Trophoblast cell (in vitro differentiated cells and primary cell): ENCODE measurements around the gene CPE.

Source experiments
- DNase-seq, 2 donors: peaks; one replicate each; pipeline ENCODE4 v3.0.0-alpha.2; 2016
- H2AFZ ChIP-seq: 2 replicates; pipeline ENCODE4 v1.6.1; 2013; ENCODE audit warnings: low read length, moderate library complexity, mild to moderate bottlenecking; ENCODE audit not compliant: insufficient read depth, poor library complexity
- H2AK5ac ChIP-seq: 2 replicates; pipeline ENCODE4 v1.6.1; 2013; ENCODE audit warnings: mild to moderate bottlenecking, low read length
- H2BK120ac ChIP-seq: 2 replicates; pipeline ENCODE4 v1.6.1; 2013; ENCODE audit warnings: low read length, mild to moderate bottlenecking, moderate library complexity; ENCODE audit not compliant: insufficient read depth, poor library complexity
- H2BK12ac ChIP-seq: 2 replicates; pipeline ENCODE4 v1.6.1; 2013; ENCODE audit warnings: mild to moderate bottlenecking, low read length, moderate library complexity
- H2BK5ac ChIP-seq: 2 replicates; pipeline ENCODE4 v1.6.1; 2013; ENCODE audit warnings: low read length, low read depth, moderate library complexity, mild to moderate bottlenecking; ENCODE audit not compliant: poor library complexity
- H3K14ac ChIP-seq: 2 replicates; pipeline ENCODE4 v1.6.1; 2013; ENCODE audit warnings: mild to moderate bottlenecking, low read length
- H3K18ac ChIP-seq: 2 replicates; pipeline ENCODE4 v1.6.1; 2013; ENCODE audit warnings: mild to moderate bottlenecking, low read length
- H3K23ac ChIP-seq: 2 replicates; pipeline ENCODE4 v1.6.1; 2013; ENCODE audit warnings: low read length
- H3K27ac ChIP-seq: 2 replicates; pipeline ENCODE4 v1.5.1; 2013; ENCODE audit warnings: low read depth, mild to moderate bottlenecking, inconsistent platforms, low read length, moderate library complexity
- H3K27me3 ChIP-seq: 2 replicates; pipeline ENCODE4 v1.6.1; 2013; ENCODE audit warnings: inconsistent platforms, mild to moderate bottlenecking, low read length, moderate library complexity; ENCODE audit not compliant: insufficient read depth
- H3K36me3 ChIP-seq, 2 experiments: 1 replicate in 1 of 2; 2 replicates in 1 of 2; pipeline ENCODE4 v1.6.1; 2013; ENCODE audit warnings: low read length in 2 of 2, mild to moderate bottlenecking in 2 of 2, moderate library complexity in 1 of 2; ENCODE audit not compliant: insufficient read depth in 2 of 2, control insufficient read depth in 1 of 2
- H3K4ac ChIP-seq: 2 replicates; pipeline ENCODE4 v1.6.1; 2013; ENCODE audit warnings: low read depth, mild to moderate bottlenecking, low read length, moderate library complexity
- H3K4me1 ChIP-seq, 2 experiments: 1 replicate in 1 of 2; 2 replicates in 1 of 2; pipeline ENCODE4 v1.6.1; 2013; ENCODE audit warnings: low read length in 2 of 2, mild to moderate bottlenecking in 2 of 2, moderate library complexity in 1 of 2; ENCODE audit not compliant: insufficient read depth in 2 of 2, control insufficient read depth in 1 of 2
- H3K4me2 ChIP-seq: 2 replicates; pipeline ENCODE4 v1.6.1; 2013; ENCODE audit warnings: inconsistent platforms, mild to moderate bottlenecking, low read length, moderate library complexity
- H3K4me3 ChIP-seq: 2 replicates; pipeline ENCODE4 v1.5.1; 2013; ENCODE audit warnings: mild to moderate bottlenecking, low read depth, low read length, inconsistent platforms
- H3K79me1 ChIP-seq: one replicate; pipeline ENCODE4 v1.6.1; 2013; ENCODE audit warnings: low read length
- H3K79me2 ChIP-seq: 2 replicates; pipeline ENCODE4 v1.6.1; 2013; ENCODE audit warnings: low read length, mild to moderate bottlenecking; ENCODE audit not compliant: control insufficient read depth, insufficient read depth, poor library complexity
- H3K9ac ChIP-seq: 2 replicates; pipeline ENCODE4 v1.6.1; 2013; ENCODE audit warnings: mild to moderate bottlenecking, low read length
- H3K9me3 ChIP-seq: 2 replicates; pipeline ENCODE4 v1.6.1; 2013; ENCODE audit warnings: low read depth, mild to moderate bottlenecking, control low read depth, inconsistent platforms, low read length; ENCODE audit not compliant: insufficient read depth
- H4K12ac ChIP-seq: 2 replicates; pipeline ENCODE4 v1.6.1; 2013; ENCODE audit warnings: low read depth, mild to moderate bottlenecking, low read length, moderate library complexity
- H4K8ac ChIP-seq: 2 replicates; pipeline ENCODE4 v1.6.1; 2013; ENCODE audit warnings: low read depth, mild to moderate bottlenecking, low read length, moderate library complexity
- H4K91ac ChIP-seq: one replicate; pipeline ENCODE4 v1.6.1; 2013; ENCODE audit warnings: low read depth, mild to moderate bottlenecking, low read length, moderate library complexity
- WGBS: extraction: QIAGEN DNeasy Blood & Tissue Kit; methylation state at CpG from one replicate; pipeline ENCODE4 v1.1.7; 2013; ENCODE audit warnings: missing lambda C conversion rate; ENCODE audit not compliant: insufficient read length, insufficient coverage; ENCODE audit errors: extremely low coverage; 5-methylcytosine and 5-hydroxymethylcytosine counted together

Gene CPE

DNA sequence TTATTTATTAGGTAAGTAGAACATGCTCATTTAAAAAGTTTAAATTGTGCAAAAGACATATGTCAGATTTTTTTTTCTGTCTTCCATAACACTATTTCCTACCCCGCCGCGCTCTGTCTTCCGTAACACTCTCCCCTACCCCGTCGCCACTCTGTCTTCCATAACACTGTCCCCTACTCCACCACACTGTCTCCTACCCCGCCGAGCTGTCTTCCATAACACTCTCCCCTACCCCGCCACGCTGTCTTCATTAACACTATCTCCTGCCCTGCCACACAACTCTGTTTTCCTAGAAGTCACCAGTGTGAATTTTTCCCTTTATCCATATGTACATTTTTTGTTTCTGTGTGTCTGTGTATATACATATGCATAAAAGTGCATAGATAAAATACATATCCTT lies 47.0 kb upstream of the CPE start:
- Histone ChIP-seq H3K79me1 (peaks cover 7% of the 10 kb centered on the region), H3K36me3 (peaks cover 10 to 15% of the 10 kb centered on the region in 2 experiments), H2BK5ac (no peak overlapping the region), H2BK12ac (no peak overlapping the region), H3K4me3 (peak overlapping the region; percentile 46), H3K4me1 (peaks cover 6% of the 10 kb centered on the region in 2 experiments), H4K8ac (no peak overlapping the region), H3K23ac (no peak overlapping the region), H3K27ac (no peak overlapping the region), H3K4me2 (peak overlapping the region; percentile 58), H3K79me2 (peaks cover 24% of the 10 kb centered on the region), H2AFZ (no peak overlapping the region), H3K18ac (no peak overlapping the region), H2BK120ac (no peak overlapping the region), H3K14ac (no peak overlapping the region), H2AK5ac (no peak overlapping the region), H3K9me3 (no peaks in the 10 kb centered on the region), H3K9ac (no peak overlapping the region), H3K27me3 (no peaks in the 10 kb centered on the region), H4K91ac (no peak overlapping the region), H4K12ac (no peak overlapping the region), H3K4ac (peak overlapping the region; percentile 63)
- DNase-seq: no peak
- WGBS: no CpG with 5 or more reads among the region's 10 CpGs

- H3K4me3 ChIP-seq: no peak overlapping the region
These were observed 46.3 kb upstream of the CPE start for GRCh38 chr4:165332502-165332901.

DNA sequence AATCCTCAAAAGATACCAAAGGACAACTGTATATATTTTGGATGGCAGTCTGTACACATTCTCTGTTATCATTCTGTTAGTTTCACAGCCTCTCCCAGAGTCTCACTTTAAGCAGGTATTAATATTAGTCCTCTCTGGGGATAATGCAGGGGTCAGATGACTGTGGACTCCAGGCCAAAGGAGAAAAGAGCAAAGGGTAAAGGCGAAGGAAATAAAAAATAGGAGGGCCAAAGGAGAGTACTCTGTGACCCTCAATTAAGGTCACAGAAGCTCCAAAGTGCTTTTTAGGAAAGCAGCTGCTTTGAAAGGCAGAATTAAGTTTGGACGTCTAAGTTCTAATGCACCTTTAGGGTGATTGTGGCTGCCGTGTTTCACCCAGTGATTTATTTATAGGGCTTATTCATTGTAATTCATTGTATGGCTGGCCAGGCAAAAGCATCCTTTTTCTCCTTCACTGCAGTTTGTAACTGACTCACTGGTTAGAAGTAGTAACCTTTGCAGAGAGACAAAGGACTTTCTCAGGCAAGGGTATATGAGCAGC lies 43.6 kb upstream of the CPE start:
- Histone ChIP-seq H3K79me2 (peaks cover 11% of the 10 kb centered on the region), H3K4me1 (peaks cover 6% of the 10 kb centered on the region in 2 experiments), H3K9me3 (no peaks in the 10 kb centered on the region), H3K4me3 (no peak overlapping the region), H3K4me2 (no peak overlapping the region), H3K18ac (no peak overlapping the region), H3K9ac (no peak overlapping the region), H3K23ac (no peak overlapping the region), H3K79me1 (no peaks in the 10 kb centered on the region), H3K4ac (peak overlapping the region; percentile 58), H2BK12ac (no peak overlapping the region), H4K12ac (no peak overlapping the region), H2AK5ac (no peak overlapping the region), H4K91ac (no peak overlapping the region), H3K27me3 (no peaks in the 10 kb centered on the region), H2AFZ (no peak overlapping the region), H4K8ac (no peak overlapping the region), H3K27ac (no peak overlapping the region), H2BK5ac (no peak overlapping the region), H2BK120ac (no peak overlapping the region), H3K14ac (no peak overlapping the region), H3K36me3 (peaks cover 14 to 23% of the 10 kb centered on the region in 2 experiments)
- no peak for DNase-seq
- no CpG with 5 or more reads among the region's 3 CpGs for WGBS

More at GRCh38 chr4:165332502-165332901, 46.3 kb upstream of the CPE start:
- Histone ChIP-seq H2AFZ (no peak overlapping the region), H3K4ac (peak overlapping the region; percentile 72), H3K27me3 (no peaks in the 10 kb centered on the region), H2BK12ac (no peak overlapping the region), H2AK5ac (no peak overlapping the region), H3K79me1 (peaks cover 6% of the 10 kb centered on the region), H3K27ac (no peak overlapping the region), H2BK120ac (no peak overlapping the region), H3K23ac (no peak overlapping the region), H3K18ac (no peak overlapping the region), H4K91ac (no peak overlapping the region), H4K12ac (no peak overlapping the region), H3K14ac (no peak overlapping the region), H4K8ac (no peak overlapping the region), H3K36me3 (peaks cover 10 to 15% of the 10 kb centered on the region in 2 experiments), H3K9me3 (no peaks in the 10 kb centered on the region), H2BK5ac (no peak overlapping the region), H3K4me1 (peaks cover 6% of the 10 kb centered on the region in 2 experiments), H3K79me2 (peaks cover 24% of the 10 kb centered on the region), H3K4me2 (peak overlapping the region; percentile 46), H3K9ac (no peak overlapping the region)
- no peak for DNase-seq
- WGBS: no CpG with 5 or more reads among the region's 1 CpG

GRCh38 chr4:165336743-165337142 lies 42.1 kb upstream of the CPE start:
- no peak overlapping the region for H4K12ac ChIP-seq
- H3K9me3 ChIP-seq: no peaks in the 10 kb centered on the region
- no peak overlapping the region for H3K23ac ChIP-seq
- no peak overlapping the region for H3K27ac ChIP-seq
- DNase-seq: no peak
- no CpG with 5 or more reads among the region's 6 CpGs for WGBS
- no peak overlapping the region for H3K4me2 ChIP-seq
- no peaks in the 10 kb centered on the region for H3K4me1 ChIP-seq
- no peaks in the 10 kb centered on the region for H3K79me1 ChIP-seq
- no peak overlapping the region for H3K4me3 ChIP-seq
- no peak overlapping the region for H2BK5ac ChIP-seq
- no peak overlapping the region for H4K8ac ChIP-seq
- H3K14ac ChIP-seq: no peak overlapping the region
- H3K9ac ChIP-seq: no peak overlapping the region
- H4K91ac ChIP-seq: no peak overlapping the region
- no peaks in the 10 kb centered on the region for H3K27me3 ChIP-seq
- H2BK12ac ChIP-seq: no peak overlapping the region
- no peak overlapping the region for H2AFZ ChIP-seq
- H3K79me2 ChIP-seq: peaks cover 3% of the 10 kb centered on the region
- no peak overlapping the region for H3K18ac ChIP-seq
- H3K4ac ChIP-seq: no peak overlapping the region
- H3K36me3 ChIP-seq: peaks cover 8 to 20% of the 10 kb centered on the region in 2 experiments
- H2AK5ac ChIP-seq: no peak overlapping the region
- H2BK120ac ChIP-seq: no peak overlapping the region
